ENCODE data around the gene NEBL.
A peak's percentile ranks its signal among the peaks of the same experiment; 100 is the strongest.

Gene NEBL

GRCh38 chr10:20822825-20823224 lies 74.3 kb downstream of the NEBL start:
- DNase-seq, result no peak
- TF ChIP-seq CTCF (IDR thresholded peaks at IDR 0.05), result no peak

GRCh38 chr10:20817646-20818045 lies 79.5 kb downstream of the NEBL start:
- H3K4me1 Mint-ChIP-seq, result no peaks in the 10 kb centered on the region

More at GRCh38 chr10:20822825-20823224, 74.3 kb downstream of the NEBL start:
- Mint-ChIP-seq H3K4me1 (no peaks in the 10 kb centered on the region), H3K27ac (no peak overlapping the region), H3K9me3 (no peaks in the 10 kb centered on the region), H3K36me3 (ENCODE audit: low read depth) (no peaks in the 10 kb centered on the region), H3K27me3 (ENCODE audit: low read depth, poor library complexity) (peaks cover 3% of the 10 kb centered on the region), H3K4me3 (no peak overlapping the region)

GRCh38 chr10:20817116-20817515 lies 80.0 kb downstream of the NEBL start:
- H3K27me3 Mint-ChIP-seq (ENCODE audit: low read depth, poor library complexity), result no peaks in the 10 kb centered on the region
- H3K4me3 Mint-ChIP-seq, result no peak overlapping the region
- TF ChIP-seq CTCF (IDR thresholded peaks at IDR 0.05), result no peak
- H3K9me3 Mint-ChIP-seq, result no peaks in the 10 kb centered on the region
- no peaks in the 10 kb centered on the region for H3K36me3 Mint-ChIP-seq (ENCODE audit: low read depth)
- no peaks in the 10 kb centered on the region for H3K4me1 Mint-ChIP-seq
- DNase-seq, result no peak
- no peak overlapping the region for H3K27ac Mint-ChIP-seq

More at GRCh38 chr10:20817646-20818045, 79.5 kb downstream of the NEBL start:
- Mint-ChIP-seq H3K27ac (no peak overlapping the region), H3K9me3 (no peaks in the 10 kb centered on the region), H3K36me3 (ENCODE audit: low read depth) (no peaks in the 10 kb centered on the region), H3K4me3 (no peak overlapping the region), H3K27me3 (ENCODE audit: low read depth, poor library complexity) (no peaks in the 10 kb centered on the region)
- no peak for TF ChIP-seq CTCF (IDR thresholded peaks at IDR 0.05)
- DNase-seq, result no peak

- no peak overlapping the region for H3K4me3 Mint-ChIP-seq
- H3K36me3 Mint-ChIP-seq (ENCODE audit: low read depth), result no peaks in the 10 kb centered on the region
- DNase-seq, result no peak
- H3K9me3 Mint-ChIP-seq, result no peaks in the 10 kb centered on the region
- no peaks in the 10 kb centered on the region for H3K27me3 Mint-ChIP-seq (ENCODE audit: low read depth, poor library complexity)
- H3K4me1 Mint-ChIP-seq, result peaks cover 4% of the 10 kb centered on the region
- no peak for TF ChIP-seq CTCF (IDR thresholded peaks at IDR 0.05)
- no peak overlapping the region for H3K27ac Mint-ChIP-seq
Measured at GRCh38 chr10:20814116-20814515, 83.0 kb downstream of the NEBL start.

GRCh38 chr10:20811131-20811530 lies 86.0 kb downstream of the NEBL start:
- H3K4me3 Mint-ChIP-seq, result no peak overlapping the region
- peaks cover 4% of the 10 kb centered on the region for H3K4me1 Mint-ChIP-seq
- no peaks in the 10 kb centered on the region for H3K36me3 Mint-ChIP-seq (ENCODE audit: low read depth)
- peaks cover 3% of the 10 kb centered on the region for H3K27me3 Mint-ChIP-seq (ENCODE audit: low read depth, poor library complexity)
- no peak for TF ChIP-seq CTCF (IDR thresholded peaks at IDR 0.05)
- peak overlapping the region; percentile 58 for H3K27ac Mint-ChIP-seq
- no peak for DNase-seq
- H3K9me3 Mint-ChIP-seq, result no peaks in the 10 kb centered on the region

GRCh38 chr10:20809631-20810030 lies 87.5 kb downstream of the NEBL start:
- no peak overlapping the region for H3K4me3 Mint-ChIP-seq
- no peaks in the 10 kb centered on the region for H3K36me3 Mint-ChIP-seq (ENCODE audit: low read depth)
- no peak for DNase-seq
- TF ChIP-seq CTCF (IDR thresholded peaks at IDR 0.05), result no peak
- peaks cover 3% of the 10 kb centered on the region for H3K27me3 Mint-ChIP-seq (ENCODE audit: low read depth, poor library complexity)
- H3K4me1 Mint-ChIP-seq, result peaks cover 4% of the 10 kb centered on the region
- H3K9me3 Mint-ChIP-seq, result no peaks in the 10 kb centered on the region
- no peak overlapping the region for H3K27ac Mint-ChIP-seq

Data from nephron progenitor cell (in vitro differentiated cells).